ENCODE measurements around the gene SMC3. TPM values are rescaled to one million over a fixed set of nuclear protein-coding genes. Genes with fewer than 3 reads are reported as not detected.
"Not testable (repeated sequence)": the region's sequence is repeated elsewhere in the genome, so short reads cannot be mapped to it uniquely, and the experiment has no call there.

SMC3 gene
- total RNA-seq, 1 experiment from 2014 or later: 25.4 TPM

- H3K9me3 ChIP-seq: no peaks in the 10 kb centered on the region
- H3K36me3 ChIP-seq: no peaks in the 10 kb centered on the region
- H3K27me3 ChIP-seq: no peaks in the 10 kb centered on the region
- no peak overlapping the region for H3K4me3 ChIP-seq
- DNase-seq: no peak
These were observed 60.7 kb downstream of the SMC3 start for GRCh38 chr10:110628161-110628560.

GRCh38 chr10:110629680-110630191 lies 62.2 kb downstream of the SMC3 start:
- Histone ChIP-seq H3K4me3 (no peak overlapping the region), H3K27me3 (no peaks in the 10 kb centered on the region), H3K36me3 (no peaks in the 10 kb centered on the region), H3K9me3 (no peaks in the 10 kb centered on the region)
- DNase-seq: peak; percentile 58

- H3K36me3 ChIP-seq: no peaks in the 10 kb centered on the region
- DNase-seq: no peak
- H3K27me3 ChIP-seq: no peaks in the 10 kb centered on the region
- no peak overlapping the region for H3K4me3 ChIP-seq
- no peaks in the 10 kb centered on the region for H3K9me3 ChIP-seq
These were observed 64.4 kb downstream of the SMC3 start for GRCh38 chr10:110631934-110632333.

DNA sequence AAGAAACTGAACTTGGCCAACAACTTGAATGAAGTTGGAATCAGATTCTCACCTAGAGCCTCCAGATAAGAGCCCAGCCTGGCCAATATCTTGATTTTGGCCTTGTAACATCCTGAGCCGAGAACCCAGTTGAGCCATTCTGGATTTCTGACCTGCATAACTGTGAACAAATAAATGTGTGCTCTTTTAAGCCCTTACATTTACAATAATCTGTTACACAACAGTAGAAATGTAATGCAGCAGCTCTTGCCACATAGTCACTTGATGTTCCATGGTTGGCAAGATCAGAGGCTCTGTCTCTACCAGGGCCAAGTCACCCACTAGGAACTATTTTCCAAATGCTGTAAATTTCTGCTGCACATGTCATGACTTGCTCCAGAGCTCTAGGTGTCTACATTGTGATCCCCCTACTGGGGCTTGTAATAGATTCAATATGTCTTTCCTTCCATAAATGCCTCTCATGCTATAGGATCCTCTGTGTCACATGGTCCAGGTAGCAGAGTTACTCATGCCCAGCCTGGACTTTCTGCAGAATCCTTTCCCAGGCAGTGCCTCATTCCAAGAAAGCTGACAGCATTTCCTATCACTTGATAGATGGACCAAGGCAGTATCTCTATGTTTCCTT lies 65.2 kb downstream of the SMC3 start:
- H3K36me3 ChIP-seq: no peaks in the 10 kb centered on the region
- H3K27me3 ChIP-seq: no peaks in the 10 kb centered on the region
- no peak for DNase-seq
- H3K9me3 ChIP-seq: no peaks in the 10 kb centered on the region
- H3K4me3 ChIP-seq: no peak overlapping the region

GRCh38 chr10:110634527-110635209 lies 67.2 kb downstream of the SMC3 start:
- no peak overlapping the region for H3K4me3 ChIP-seq
- DNase-seq: no peak
- no peaks in the 10 kb centered on the region for H3K36me3 ChIP-seq
- H3K27me3 ChIP-seq: no peaks in the 10 kb centered on the region; the same call in 1 of the 2 replicates
- no peaks in the 10 kb centered on the region for H3K9me3 ChIP-seq

DNA sequence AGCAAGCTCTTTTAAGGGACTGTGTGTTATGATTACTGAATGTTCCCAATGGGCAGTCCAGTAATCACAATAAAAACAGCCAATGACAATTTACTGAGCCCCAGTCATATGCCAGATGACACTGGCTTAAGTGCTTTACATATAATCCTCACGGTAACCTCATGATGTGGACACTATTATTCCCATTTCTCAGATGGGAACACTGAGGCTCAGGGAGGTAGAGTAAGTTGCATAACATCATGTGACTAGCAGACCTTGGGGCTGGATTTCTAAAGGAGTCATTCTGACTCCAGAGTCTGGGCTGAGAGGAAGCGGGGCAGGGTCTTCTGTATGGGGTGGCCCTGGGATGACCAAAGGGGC lies 69.1 kb downstream of the SMC3 start:
- H3K27me3 ChIP-seq: peaks cover 9% of the 10 kb centered on the region
- H3K36me3 ChIP-seq: no peaks in the 10 kb centered on the region
- no peak for DNase-seq

DNA sequence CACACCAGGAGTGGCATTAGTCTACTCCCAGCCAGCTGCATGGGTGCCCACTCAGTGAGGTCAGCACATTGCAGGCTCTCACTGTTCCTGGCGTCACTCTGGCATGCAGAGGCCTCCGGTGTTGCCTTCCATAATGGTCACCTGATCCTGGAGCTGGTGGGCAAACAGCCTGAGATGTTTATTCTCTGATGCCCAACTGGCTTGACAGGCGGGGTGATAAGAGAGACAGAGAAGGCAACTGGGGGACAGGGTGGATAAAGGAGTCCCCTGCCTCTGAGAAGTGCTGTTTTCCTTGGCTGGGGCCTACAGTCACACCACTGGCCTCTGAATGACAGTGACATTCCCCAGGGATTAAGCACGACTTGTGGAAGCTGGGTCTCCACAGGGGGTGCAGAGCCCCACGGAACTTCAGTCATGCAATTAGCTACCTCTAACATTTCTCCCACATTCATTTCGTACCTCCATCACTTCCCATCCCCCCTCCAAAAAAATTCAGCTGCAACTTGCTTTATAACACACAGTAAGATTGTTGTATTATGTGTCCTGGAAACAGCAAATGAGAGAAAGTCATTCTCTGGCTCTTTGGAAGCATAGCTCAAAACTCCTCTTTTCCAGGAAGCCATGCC lies 69.5 kb downstream of the SMC3 start:
- Histone ChIP-seq H3K36me3 (no peaks in the 10 kb centered on the region), H3K9me3 (no peaks in the 10 kb centered on the region), H3K27me3 (peaks cover 14% of the 10 kb centered on the region), H3K4me3 (no peak overlapping the region)
- DNase-seq: no peak

More for the DNA sequence above, 69.1 kb downstream of the SMC3 start:
- Histone ChIP-seq H3K9me3 (no peaks in the 10 kb centered on the region), H3K4me3 (no peak overlapping the region)

DNA sequence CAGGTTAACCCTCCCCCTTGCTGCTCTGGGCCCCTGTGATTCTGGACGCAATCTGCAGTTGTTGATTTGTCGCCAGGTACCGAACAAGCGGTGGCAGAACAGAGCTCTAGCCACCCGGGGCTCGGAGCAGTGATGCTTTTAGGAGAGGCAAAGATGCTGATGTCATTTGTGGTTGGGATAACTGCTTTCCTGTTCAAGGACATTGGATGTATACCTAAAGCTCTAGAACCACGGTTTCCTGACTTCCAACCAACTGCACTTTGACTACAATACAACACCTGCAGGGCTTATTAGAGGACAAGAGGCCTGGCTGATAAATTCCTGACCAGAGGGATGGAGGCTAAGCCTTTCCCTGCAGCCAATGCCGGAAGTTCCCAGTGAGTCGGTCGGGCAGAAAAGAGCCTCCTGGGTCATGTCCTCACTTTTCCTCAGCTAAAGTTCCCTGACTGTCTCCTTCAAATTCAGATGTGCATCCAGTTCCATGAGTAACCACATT lies 70.1 kb downstream of the SMC3 start:
- Histone ChIP-seq H3K9me3 (no peaks in the 10 kb centered on the region), H3K27me3 (peaks cover 18% of the 10 kb centered on the region), H3K4me3 (no peak overlapping the region), H3K36me3 (no peaks in the 10 kb centered on the region)
- no peak for DNase-seq

- H3K4me3 ChIP-seq: no peak overlapping the region
- H3K36me3 ChIP-seq: no peaks in the 10 kb centered on the region
- H3K9me3 ChIP-seq: no peaks in the 10 kb centered on the region
- peaks cover 26% of the 10 kb centered on the region for H3K27me3 ChIP-seq
- no peak for DNase-seq
These were observed 70.8 kb downstream of the SMC3 start for GRCh38 chr10:110638319-110638718.

- not testable (repeated sequence) for H3K9me3 ChIP-seq, H3K4me3 ChIP-seq, DNase-seq, H3K36me3 ChIP-seq
- H3K27me3 ChIP-seq: peaks cover 32% of the 10 kb centered on the region
These were observed 71.6 kb downstream of the SMC3 start for GRCh38 chr10:110639046-110639445.

- not testable (repeated sequence) for H3K36me3 ChIP-seq, DNase-seq, H3K9me3 ChIP-seq, H3K4me3 ChIP-seq
- H3K27me3 ChIP-seq: peaks cover 32% of the 10 kb centered on the region
These were observed 72.4 kb downstream of the SMC3 start for GRCh38 chr10:110639858-110640257.

DNA sequence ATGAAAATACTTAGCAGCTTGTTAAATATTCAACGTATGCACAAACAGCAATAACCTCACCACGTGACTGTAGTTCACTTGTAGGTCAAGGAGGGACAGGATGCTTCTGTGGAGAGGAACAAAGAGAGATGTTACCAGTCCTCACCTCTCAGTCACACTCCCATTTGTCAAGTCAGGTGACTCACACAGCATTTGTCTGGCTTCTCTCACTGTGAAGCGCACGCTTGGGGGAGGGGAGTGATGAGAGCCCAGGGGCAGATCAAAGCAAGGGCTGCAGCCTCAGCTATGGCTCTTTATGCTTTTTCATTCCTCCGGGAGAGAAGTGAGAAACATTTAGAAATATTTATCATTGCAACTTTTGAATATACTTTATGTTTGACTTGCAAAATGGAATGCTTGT lies 73.8 kb downstream of the SMC3 start:
- peaks cover 32% of the 10 kb centered on the region for H3K27me3 ChIP-seq
- H3K9me3 ChIP-seq: no peaks in the 10 kb centered on the region
- H3K4me3 ChIP-seq: no peak overlapping the region
- H3K36me3 ChIP-seq: no peaks in the 10 kb centered on the region
- no peak for DNase-seq

GRCh38 chr10:110642204-110643034 lies 74.9 kb downstream of the SMC3 start:
- H3K36me3 ChIP-seq: no peaks in the 10 kb centered on the region
- H3K9me3 ChIP-seq: no peaks in the 10 kb centered on the region
- H3K27me3 ChIP-seq: peaks cover 33% of the 10 kb centered on the region
- no peak for DNase-seq
- no peak overlapping the region for H3K4me3 ChIP-seq

GRCh38 chr10:110643035-110643652 lies 75.6 kb downstream of the SMC3 start:
- no peak for DNase-seq
- no peaks in the 10 kb centered on the region for H3K36me3 ChIP-seq
- H3K4me3 ChIP-seq: peak overlapping the region; percentile 46
- H3K27me3 ChIP-seq: peaks cover 40% of the 10 kb centered on the region
- H3K9me3 ChIP-seq: no peaks in the 10 kb centered on the region

DNA sequence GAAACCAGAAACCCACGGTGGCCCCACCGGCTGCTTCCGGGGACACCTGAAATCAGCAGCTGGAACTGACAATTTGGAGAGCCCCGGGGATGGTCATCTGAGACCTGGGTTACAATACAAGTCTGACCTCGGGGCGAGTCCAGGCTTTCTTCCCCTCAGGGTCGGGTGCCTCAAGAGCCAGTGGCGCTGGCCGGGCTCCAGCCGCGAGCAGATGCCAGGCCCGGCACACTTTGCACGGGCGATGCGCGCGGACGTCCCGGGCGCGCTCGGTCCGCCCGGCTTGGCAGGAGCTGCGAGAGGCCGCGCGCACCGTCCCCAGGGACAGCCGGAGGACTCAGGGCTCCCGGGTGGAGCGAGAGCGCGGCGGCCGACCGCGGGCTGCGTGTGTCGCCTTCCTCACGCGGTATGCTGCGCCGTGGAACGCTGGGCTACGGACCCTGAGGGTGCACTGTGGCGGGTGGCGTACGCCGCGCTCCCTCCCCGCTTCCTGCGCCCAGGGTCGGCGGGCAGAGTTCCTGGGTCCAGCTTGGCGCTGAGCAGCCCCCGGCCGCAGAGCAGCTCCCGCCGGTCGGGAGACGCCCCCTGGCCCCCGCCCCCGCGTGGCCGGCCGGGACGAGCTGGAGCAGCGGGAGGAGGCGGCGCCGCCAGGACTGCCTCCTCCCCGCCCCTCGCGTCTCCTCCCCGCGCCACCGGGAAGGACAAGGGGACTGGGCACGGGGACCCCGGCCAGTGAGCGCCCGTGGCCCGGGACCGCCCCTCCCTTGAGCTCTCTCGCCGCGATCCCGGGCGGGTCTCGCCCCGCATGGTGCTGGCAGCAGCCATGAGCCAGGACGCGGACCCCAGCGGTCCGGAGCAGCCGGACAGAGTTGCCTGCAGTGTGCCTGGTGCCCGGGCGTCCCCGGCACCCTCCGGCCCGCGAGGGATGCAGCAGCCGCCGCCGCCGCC lies 76.4 kb downstream of the SMC3 start, which contains the start of gene RBM20:
Gene RBM20, plus strand, starts transcription at position 684 of the 945 bp plus-strand sequence. Its CDS starts 119 bp downstream, at position 803.
- peaks cover 42% of the 10 kb centered on the region for H3K27me3 ChIP-seq
- no peaks in the 10 kb centered on the region for H3K9me3 ChIP-seq
- H3K36me3 ChIP-seq: no peaks in the 10 kb centered on the region
- DNase-seq: peak; percentile 39
- peak within 1 kb of the TSS; percentile 46 for H3K4me3 ChIP-seq

Measured in MG63 (cell line).